SKM-1 treated with dmso at 0.1 percent for 144 hours (cell line): ENCODE results near the gene GUCA1C.

Experiments used
- DNase-seq: peaks from one replicate; lab custom pipeline; 2025; ENCODE audit not compliant: unreplicated experiment; lab: John Stamatoyannopoulos, UW

The GUCA1C gene, protein sequence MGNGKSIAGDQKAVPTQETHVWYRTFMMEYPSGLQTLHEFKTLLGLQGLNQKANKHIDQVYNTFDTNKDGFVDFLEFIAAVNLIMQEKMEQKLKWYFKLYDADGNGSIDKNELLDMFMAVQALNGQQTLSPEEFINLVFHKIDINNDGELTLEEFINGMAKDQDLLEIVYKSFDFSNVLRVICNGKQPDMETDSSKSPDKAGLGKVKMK

DNA sequence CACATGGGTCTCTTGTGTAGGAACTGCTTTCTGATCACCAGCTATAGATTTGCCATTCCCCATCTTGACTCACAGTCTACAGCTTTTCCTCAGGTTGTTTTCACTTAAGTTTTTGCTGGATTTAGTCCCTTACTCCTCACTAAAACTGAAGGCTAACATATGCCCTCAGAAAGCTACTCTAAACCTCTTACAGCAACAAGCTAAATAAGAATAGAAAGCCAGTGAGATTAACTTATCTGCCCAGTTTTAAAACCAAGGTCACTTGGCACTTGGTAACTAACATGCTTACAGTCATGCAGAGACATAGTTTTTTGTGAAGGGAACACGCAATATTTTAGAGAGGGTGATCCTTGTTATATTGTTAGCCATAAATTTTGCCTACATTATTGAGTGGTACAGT is at the start of gene GUCA1C:
Gene GUCA1C (minus strand): TSS at position 180 of the 400 bp plus-strand sequence. CDS start 117 bp downstream, at position 63.
- no peak for DNase-seq

DNA sequence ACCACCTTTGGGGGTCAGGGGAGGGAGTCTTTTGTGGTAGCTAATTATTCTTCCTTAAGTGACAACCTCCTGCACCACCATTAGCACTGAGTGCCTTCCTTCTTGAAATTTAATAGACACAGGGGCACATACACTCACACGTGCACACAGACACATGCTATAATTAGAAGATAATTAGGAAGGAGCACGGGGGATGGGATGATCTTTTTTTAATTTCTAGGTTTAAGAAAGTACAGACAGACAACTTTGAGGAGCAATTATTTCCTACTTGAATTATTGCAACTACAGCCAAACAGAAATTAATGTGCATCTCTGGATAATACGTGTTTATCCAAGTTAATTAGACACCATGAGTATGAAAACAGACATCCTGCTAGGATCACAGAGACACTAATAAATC is 44.8 kb upstream of the GUCA1C start:
- no peak for DNase-seq

GRCh38 chr3:108985844-108986243 is 32.2 kb upstream of the GUCA1C start:
- no peak for DNase-seq

DNA sequence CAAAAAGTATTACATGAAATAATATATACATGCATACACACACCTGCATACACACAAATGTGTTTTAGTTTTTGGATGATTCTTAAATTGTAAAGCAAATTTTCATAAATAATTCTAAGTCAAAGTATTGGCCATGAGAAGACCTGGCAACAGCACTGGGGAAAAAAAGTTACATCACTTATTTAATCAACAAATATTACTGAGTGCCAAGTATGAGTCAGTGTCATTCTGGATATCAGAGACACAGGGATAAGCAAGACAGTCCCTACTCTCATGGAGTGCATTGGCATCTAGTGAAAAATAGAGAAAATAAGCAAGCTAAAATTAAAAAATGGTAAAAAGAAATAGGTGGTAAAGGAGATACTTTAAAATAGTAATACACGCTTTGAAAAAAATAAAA is 29.4 kb upstream of the GUCA1C start:
- DNase-seq = no peak

GRCh38 chr3:108976058-108976457 is 22.4 kb upstream of the GUCA1C start:
- no peak for DNase-seq

DNA sequence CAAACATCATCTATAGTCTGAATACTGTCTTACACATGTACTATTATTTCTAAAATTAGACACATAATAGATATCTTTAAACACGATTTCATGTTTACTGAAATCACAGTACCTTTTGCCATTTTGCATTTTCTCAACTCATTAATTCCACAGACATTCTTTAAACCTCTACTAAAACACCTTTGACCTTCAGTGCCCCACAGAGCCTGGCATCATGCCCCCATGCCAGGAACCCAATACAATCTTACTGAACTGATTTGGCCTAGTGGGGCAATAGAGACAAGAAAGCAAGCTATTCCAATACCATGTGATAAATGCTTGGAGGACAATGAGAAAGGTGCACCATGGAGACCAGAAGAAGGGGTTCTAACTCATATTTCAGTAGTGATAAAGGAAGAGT is 19.3 kb upstream of the GUCA1C start:
- DNase-seq = no peak

DNA sequence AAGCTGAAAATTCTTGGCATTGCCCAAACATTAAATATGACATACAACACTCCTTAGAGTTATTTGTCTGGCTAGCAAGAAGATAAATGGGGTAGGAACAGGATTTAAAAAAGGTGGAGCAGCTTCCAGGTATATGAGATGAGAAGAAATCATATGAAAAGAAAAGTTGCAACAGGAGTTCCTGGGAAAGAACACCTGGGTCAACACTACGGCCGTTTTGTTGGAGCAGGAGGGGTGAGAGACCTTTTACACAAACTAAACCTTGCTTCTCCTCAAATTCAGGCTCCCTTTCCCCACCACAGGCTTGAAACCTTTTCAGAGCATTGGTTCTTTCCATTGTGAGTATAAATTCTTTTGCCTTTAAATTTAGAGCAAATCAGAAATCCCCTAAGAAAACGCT is 18.8 kb upstream of the GUCA1C start:
- no peak for DNase-seq

GRCh38 chr3:108970561-108970960 is 16.9 kb upstream of the GUCA1C start:
- DNase-seq = no peak

GRCh38 chr3:108966773-108967172 is 13.1 kb upstream of the GUCA1C start:
- DNase-seq = no peak

DNA sequence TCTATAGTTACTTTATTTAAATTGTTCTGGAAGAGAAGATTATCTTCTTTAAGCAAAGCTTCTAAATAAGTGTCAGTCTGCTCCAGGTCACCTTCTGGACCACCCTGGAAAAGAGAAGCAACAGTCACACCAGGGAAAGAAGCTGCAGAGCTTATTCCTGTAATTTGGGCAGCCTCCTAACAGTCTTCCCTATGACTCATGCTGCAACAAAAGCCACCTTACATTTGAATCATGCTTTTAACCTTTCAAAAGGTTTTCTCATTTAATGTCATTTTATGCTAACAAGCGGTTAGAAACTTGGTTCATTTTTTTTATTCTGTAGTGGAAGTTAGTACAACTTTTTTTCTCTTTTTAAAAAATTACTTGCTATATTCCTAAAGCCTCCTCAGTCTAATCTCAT is 5.3 kb upstream of the GUCA1C start:
- no peak for DNase-seq

DNA sequence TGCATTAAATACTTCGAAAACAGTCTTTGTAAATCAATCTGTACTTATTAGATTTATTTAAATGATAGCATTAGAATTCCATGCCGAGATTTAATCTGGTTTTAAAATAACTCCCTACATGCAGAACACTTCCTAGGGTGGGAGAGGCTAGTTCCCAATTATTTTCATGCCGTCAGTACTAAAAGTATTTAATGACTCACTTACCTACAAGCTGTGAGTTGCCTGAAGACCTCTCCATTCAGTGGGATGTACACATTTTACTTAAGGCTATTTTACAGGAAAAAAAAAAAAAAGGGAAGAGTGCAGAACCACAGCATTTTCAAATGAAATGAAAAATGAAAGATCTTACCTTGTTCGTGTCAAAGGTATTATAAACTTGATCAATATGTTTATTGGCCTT is 469 bp downstream of the GUCA1C start:
- DNase-seq = no peak

GRCh38 chr3:108951820-108952501 is 1.7 kb downstream of the GUCA1C start:
- DNase-seq = no peak

GRCh38 chr3:108947855-108948254 is 5.8 kb downstream of the GUCA1C start:
- no peak for DNase-seq

- no peak for DNase-seq
Measured at GRCh38 chr3:108946292-108947285, 7.1 kb downstream of the GUCA1C start.

- DNase-seq = no peak
Measured at GRCh38 chr3:108940568-108941263, 13.0 kb downstream of the GUCA1C start.

GRCh38 chr3:108940166-108940565 is 13.5 kb downstream of the GUCA1C start:
- no peak for DNase-seq

DNA sequence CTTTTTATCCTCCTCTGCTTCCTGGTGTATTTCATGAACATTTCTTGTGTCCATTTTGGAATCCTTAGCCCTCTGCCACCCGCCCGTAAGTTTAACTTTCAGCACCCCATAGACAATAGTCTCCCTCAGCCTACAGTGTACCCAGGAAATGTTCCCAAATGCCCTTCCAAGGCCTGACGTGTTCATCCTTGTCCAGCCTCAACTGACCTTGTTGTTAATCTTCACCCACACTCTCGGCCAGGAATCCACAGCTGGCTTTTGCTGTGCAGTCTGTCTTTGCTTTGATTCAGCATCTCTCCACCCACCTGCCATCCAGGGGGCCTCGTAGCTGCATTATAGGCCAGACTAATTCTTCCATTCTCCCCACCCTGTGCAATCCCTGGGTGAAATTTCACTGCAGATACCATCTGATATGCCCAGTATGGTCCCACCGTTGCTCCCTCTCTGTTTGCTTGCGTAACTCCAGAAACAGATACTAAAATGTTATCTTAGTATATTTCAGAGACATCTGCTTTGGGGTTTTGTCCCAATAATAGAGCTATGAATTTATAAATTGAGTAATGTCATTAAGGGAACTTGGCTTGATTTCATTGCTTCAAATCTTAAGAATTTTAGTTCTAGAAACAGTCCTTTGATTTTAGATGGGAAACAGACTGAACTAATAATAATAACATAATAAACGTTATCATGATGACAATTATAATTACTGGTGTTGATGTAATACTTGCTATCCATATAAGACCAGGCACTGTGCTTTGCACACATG is 16.6 kb downstream of the GUCA1C start:
- no peak for DNase-seq

DNA sequence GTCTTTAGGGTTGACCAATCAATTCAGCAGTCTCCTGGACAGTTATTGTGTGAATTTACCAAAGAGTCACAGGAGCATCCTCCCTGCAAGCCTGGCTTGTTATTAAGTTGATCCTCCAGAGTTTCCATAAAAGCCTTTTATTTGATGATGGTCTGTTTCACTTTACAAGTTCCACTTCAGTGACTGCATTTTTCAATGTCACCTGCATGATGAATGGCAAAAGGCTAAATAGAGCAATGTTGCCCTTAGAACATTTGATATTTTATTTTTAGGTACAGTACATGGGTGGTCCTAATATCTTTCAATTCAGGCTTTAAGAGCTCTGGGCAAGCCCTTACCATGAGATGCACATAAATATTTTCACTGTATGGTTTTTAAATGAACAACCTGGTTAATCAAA is 22.6 kb downstream of the GUCA1C start:
- DNase-seq = no peak

- DNase-seq = no peak
Measured at GRCh38 chr3:108918866-108919265, 34.8 kb downstream of the GUCA1C start.
